ENCODE data around the gene CYYR1. TPM values are rescaled to one million over a fixed set of nuclear protein-coding genes. Genes with fewer than 3 reads are reported as not detected.

Gene CYYR1
- total RNA-seq, 4 donors from 2014 or later: 8.9 to 28.4 (median 13.3) TPM

DNA sequence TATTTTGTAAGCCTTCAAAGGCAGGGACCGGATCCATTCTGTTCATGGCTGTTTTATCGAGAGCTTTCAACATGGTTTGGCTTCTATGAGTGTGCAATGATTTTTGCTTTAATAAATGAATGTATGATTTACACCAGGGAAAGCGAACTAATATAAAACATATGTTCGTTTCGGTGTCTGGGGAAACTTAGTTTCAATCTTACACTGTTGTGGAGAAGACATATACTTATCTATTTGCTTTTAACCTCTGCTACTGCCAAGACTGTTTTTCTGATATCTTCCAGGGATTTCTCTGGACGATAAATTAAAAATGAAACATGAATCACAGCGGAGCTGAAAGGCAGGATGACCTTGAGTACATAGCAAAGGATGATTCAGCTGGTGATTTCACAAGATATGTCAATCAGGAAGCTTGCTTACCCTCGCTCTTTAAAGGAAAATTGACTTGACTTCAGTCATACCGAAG is 14.7 kb upstream of the CYYR1 start:
- peak; percentile 62 for ATAC-seq
- no peaks in the 10 kb centered on the region for H3K9me3 ChIP-seq
- peak; percentile 47 for TF ChIP-seq POLR2AphosphoS5 (IDR thresholded peaks at IDR 0.05)
- TF ChIP-seq EP300 (IDR thresholded peaks at IDR 0.05): no peak
- no peaks in the 10 kb centered on the region for H3K36me3 ChIP-seq
- H3K4me3 ChIP-seq: peak overlapping the region in 1 of 2 donors; percentile 1
- H3K27ac ChIP-seq: no peak overlapping the region
- H3K4me1 ChIP-seq: no peaks in the 10 kb centered on the region
- no peaks in the 10 kb centered on the region for H3K27me3 ChIP-seq
- WGBS, 2 donors (ENCODE audit: low coverage in 1 of 2): 32 to 38% methylated on average over 6 to 9 of the region's 9 CpGs

DNA sequence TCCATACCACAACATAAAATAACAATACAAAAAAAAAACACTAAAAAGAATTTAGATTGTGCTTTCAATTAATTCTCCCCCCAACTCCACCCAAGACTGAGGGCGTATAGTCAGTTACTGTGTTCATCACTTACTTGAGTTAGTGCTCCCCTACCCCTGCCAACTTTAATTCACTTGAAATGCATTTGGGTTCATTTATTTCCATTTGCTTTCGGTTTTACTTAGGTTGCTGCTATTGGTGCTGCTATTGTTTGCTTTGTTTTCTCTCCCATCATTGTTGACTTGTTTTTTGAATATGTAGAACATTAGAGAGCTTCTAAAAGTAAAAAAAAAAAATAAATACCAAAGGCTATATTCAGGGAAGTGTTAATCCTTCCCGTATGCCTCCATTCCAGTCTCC is 10.7 kb upstream of the CYYR1 start:
- WGBS, 2 donors (ENCODE audit: low coverage in 1 of 2): 51 to 72% methylated on average over 3 of the region's 3 CpGs
- Histone ChIP-seq H3K4me1 (no peaks in the 10 kb centered on the region), H3K4me3 (no peak overlapping the region), H3K9me3 (peaks cover 0 to 20% (median 0%) of the 10 kb centered on the region in 3 donors), H3K27ac (no peak overlapping the region), H3K36me3 (no peaks in the 10 kb centered on the region), H3K27me3 (no peaks in the 10 kb centered on the region)
- TF ChIP-seq EP300 (IDR thresholded peaks at IDR 0.05): no peak
- no peak for TF ChIP-seq POLR2A (IDR thresholded peaks at IDR 0.05)
- TF ChIP-seq, protein P1, sequence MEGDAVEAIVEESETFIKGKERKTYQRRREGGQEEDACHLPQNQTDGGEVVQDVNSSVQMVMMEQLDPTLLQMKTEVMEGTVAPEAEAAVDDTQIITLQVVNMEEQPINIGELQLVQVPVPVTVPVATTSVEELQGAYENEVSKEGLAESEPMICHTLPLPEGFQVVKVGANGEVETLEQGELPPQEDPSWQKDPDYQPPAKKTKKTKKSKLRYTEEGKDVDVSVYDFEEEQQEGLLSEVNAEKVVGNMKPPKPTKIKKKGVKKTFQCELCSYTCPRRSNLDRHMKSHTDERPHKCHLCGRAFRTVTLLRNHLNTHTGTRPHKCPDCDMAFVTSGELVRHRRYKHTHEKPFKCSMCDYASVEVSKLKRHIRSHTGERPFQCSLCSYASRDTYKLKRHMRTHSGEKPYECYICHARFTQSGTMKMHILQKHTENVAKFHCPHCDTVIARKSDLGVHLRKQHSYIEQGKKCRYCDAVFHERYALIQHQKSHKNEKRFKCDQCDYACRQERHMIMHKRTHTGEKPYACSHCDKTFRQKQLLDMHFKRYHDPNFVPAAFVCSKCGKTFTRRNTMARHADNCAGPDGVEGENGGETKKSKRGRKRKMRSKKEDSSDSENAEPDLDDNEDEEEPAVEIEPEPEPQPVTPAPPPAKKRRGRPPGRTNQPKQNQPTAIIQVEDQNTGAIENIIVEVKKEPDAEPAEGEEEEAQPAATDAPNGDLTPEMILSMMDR (IDR thresholded peaks at IDR 0.05): no peak
- no peak for TF ChIP-seq POLR2AphosphoS5 (IDR thresholded peaks at IDR 0.05)
- ATAC-seq: no peak

DNA sequence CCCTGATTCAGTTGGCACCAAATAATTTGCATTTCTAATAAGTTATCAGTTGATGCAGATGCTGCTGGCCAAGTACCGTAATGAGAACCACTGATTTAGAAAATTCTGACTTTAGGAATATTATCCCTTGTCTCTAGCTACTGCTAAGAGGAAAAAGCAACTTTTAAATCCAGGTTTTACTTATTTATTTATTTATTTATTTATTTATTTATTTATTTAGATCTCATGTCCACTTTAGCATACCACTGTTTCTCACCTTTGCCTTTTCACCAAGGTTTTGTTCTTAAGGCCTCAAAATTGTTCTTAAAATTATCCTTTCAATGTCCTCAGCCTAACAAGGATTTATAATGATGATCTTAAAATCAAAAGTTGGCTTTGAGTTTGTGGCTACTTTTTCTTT is 8.7 kb upstream of the CYYR1 start:
- Histone ChIP-seq H3K27me3 (no peaks in the 10 kb centered on the region), H3K9me3 (peaks cover 0 to 20% (median 0%) of the 10 kb centered on the region in 3 donors), H3K27ac (no peak overlapping the region), H3K4me1 (no peaks in the 10 kb centered on the region), H3K4me3 (no peak overlapping the region), H3K36me3 (no peaks in the 10 kb centered on the region)
- 100% methylated on average over 1 of the region's 1 CpG for WGBS, 2 donors (ENCODE audit: low coverage in 1 of 2)
- TF ChIP-seq POLR2AphosphoS5 (IDR thresholded peaks at IDR 0.05): no peak
- TF ChIP-seq, protein P1 (IDR thresholded peaks at IDR 0.05): no peak
- ATAC-seq: no peak

DNA sequence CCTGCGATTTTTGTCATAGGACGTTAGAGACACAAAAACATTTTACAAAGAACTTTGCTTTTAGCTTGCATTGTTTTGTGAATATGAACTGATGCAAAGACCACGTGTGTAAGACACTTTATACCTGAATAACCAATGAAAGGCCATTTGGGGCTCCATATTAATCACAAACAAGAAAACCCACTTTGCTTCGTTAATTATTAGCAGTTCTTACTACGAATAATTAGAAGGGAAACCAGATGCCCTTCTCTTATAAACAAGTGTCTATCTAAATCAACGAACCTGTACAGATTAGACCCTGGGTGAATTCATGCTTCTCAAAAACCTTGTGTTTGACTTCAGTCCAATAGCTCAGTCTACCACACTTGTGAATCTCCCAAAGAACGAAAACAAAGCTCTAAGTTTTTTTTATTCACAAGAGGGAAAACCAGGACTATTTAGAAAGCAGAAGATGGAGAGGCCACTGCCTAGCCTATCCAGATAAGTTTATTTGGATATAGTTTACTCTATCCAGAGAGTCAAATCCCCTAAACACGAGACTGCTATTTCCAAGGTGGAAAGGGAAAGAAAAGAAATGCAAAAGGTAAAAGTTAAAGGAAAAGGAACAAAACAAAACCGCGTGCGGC is 897 bp downstream of the CYYR1 start:
- Histone ChIP-seq H3K4me3 (peak overlapping the region; percentile 14 to 48), H3K4me1 (no peaks in the 10 kb centered on the region), H3K27me3 (peaks cover 22% of the 10 kb centered on the region), H3K27ac (peak overlapping the region in 3 of 4 donors; percentile 38 to 73 (median 60)), H3K36me3 (no peaks in the 10 kb centered on the region), H3K9me3 (peaks cover 0 to 23% (median 0%) of the 10 kb centered on the region in 3 donors)
- TF ChIP-seq, protein P1 (IDR thresholded peaks at IDR 0.05): no peak
- no peak for TF ChIP-seq POLR2AphosphoS5 (IDR thresholded peaks at IDR 0.05)
- TF ChIP-seq POLR2A (IDR thresholded peaks at IDR 0.05): no peak
- no peak for TF ChIP-seq EP300 (IDR thresholded peaks at IDR 0.05)
- ATAC-seq: no peak
- 36 to 52% methylated on average over 7 to 11 of the region's 11 CpGs for WGBS, 2 donors (ENCODE audit: low coverage in 1 of 2)

DNA sequence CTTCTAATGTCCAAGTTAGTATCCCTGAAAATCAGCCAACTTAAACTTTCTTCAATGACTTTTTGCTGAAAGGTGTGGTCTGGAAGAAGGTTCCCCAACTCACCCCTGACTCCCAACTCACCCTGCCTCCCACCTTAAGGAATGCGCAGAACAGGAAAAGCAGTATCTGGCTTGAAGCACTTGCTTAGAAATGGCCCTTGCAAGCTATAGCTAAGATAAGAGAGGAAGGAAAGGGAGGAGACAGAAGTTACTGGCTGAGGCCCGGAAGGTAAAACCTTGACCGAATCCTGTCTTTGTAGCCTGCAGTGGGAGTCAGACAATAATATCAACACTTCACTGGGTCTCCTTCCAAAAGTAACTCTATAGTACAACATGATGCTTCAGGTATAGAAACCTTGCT is 2.9 kb downstream of the CYYR1 start:
- H3K9me3 ChIP-seq: peaks cover 0 to 23% (median 0%) of the 10 kb centered on the region in 3 donors
- TF ChIP-seq POLR2AphosphoS5 (IDR thresholded peaks at IDR 0.05) (no peak), EP300 (IDR thresholded peaks at IDR 0.05) (no peak)
- H3K27me3 ChIP-seq: peaks cover 22% of the 10 kb centered on the region
- no peaks in the 10 kb centered on the region for H3K36me3 ChIP-seq
- 37 to 72% methylated on average over 2 to 3 of the region's 3 CpGs for WGBS, 2 donors (ENCODE audit: low coverage in 1 of 2)
- ATAC-seq: peak; percentile 36
- H3K27ac ChIP-seq: peak overlapping the region in 1 of 4 donors; percentile 7
- no peaks in the 10 kb centered on the region for H3K4me1 ChIP-seq
- H3K4me3 ChIP-seq: peak overlapping the region in 1 of 2 donors; percentile 48

DNA sequence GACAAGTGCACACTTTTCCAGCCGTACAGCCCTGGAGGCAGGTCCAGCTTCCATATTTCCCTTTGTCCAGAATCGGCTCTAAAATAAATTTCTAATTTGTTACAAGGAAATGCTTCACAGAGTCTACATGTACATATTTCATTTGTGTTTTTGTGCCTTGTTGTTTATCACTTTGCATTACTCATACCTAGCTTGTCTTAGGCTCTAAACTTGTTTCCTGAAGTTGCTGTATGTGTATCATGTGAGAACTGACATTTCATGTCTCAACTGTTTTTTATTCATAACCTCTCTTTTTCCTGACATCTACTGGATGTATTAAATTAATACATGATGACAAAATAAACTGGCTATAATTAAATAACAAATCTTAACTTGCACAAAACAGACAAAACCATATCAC is 7.5 kb downstream of the CYYR1 start:
- 79 to 85% methylated on average over 2 of the region's 2 CpGs for WGBS, 2 donors (ENCODE audit: low coverage in 1 of 2)
- H3K9me3 ChIP-seq: no peaks in the 10 kb centered on the region
- H3K4me3 ChIP-seq: no peak overlapping the region
- no peaks in the 10 kb centered on the region for H3K36me3 ChIP-seq
- H3K27me3 ChIP-seq: no peaks in the 10 kb centered on the region
- no peak overlapping the region for H3K27ac ChIP-seq
- no peaks in the 10 kb centered on the region for H3K4me1 ChIP-seq
- ATAC-seq: no peak
- no peak for TF ChIP-seq EP300 (IDR thresholded peaks at IDR 0.05)
- TF ChIP-seq, protein P1 (IDR thresholded peaks at IDR 0.05): no peak

All from gastroesophageal sphincter (tissue), 4 donors.